Islet precursor cell (in vitro differentiated cells): ENCODE results near the gene LRRC8E.
"Not testable (repeated sequence)": the region's sequence is repeated elsewhere in the genome, so short reads cannot be mapped to it uniquely, and the experiment has no call there.

ENCODE experiments used
- DNase-seq: peaks from one replicate; pipeline ENCODE4 v3.0.0-alpha.2; 2018

The LRRC8E gene

GRCh38 chr19:7855426-7856108, 32.7 kb upstream of the LRRC8E start:
- DNase-seq: no peak

- DNase-seq: no peak
Observed at GRCh38 chr19:7856109-7856591, 32.2 kb upstream of the LRRC8E start.

- DNase-seq: no peak
Observed at GRCh38 chr19:7856679-7857663, 31.3 kb upstream of the LRRC8E start.

GRCh38 chr19:7857727-7858108, 30.6 kb upstream of the LRRC8E start:
- DNase-seq: no peak

- peak; percentile 90 for DNase-seq
Observed at GRCh38 chr19:7858109-7858770, 30.1 kb upstream of the LRRC8E start.

GRCh38 chr19:7859087-7859486, 29.2 kb upstream of the LRRC8E start:
- DNase-seq: not testable (repeated sequence)

- no peak for DNase-seq
Observed at GRCh38 chr19:7859831-7860713, 28.2 kb upstream of the LRRC8E start.

GRCh38 chr19:7860714-7861618, 27.3 kb upstream of the LRRC8E start:
- DNase-seq: no peak

- no peak for DNase-seq
Observed at GRCh38 chr19:7861619-7862412, 26.5 kb upstream of the LRRC8E start.

- peak; percentile 96 for DNase-seq
Observed at GRCh38 chr19:7862413-7862951, 25.8 kb upstream of the LRRC8E start.

GRCh38 chr19:7863157-7863970, 24.9 kb upstream of the LRRC8E start:
- DNase-seq: peak; percentile 67

GRCh38 chr19:7863971-7864689, 24.2 kb upstream of the LRRC8E start:
- DNase-seq: no peak

- no peak for DNase-seq
Observed at GRCh38 chr19:7864690-7865074, 23.6 kb upstream of the LRRC8E start.

- DNase-seq: no peak
Observed at GRCh38 chr19:7865262-7865911, 22.9 kb upstream of the LRRC8E start.

- DNase-seq: peak; percentile 54
Observed at GRCh38 chr19:7866399-7867091, 21.8 kb upstream of the LRRC8E start.

- DNase-seq: no peak
Observed at GRCh38 chr19:7867092-7867844, 21.0 kb upstream of the LRRC8E start.

- no peak for DNase-seq
Observed at GRCh38 chr19:7868326-7868670, 20.0 kb upstream of the LRRC8E start.
